ENCODE results near the gene CCDC149. TPM values are rescaled to one million over a fixed set of nuclear protein-coding genes. Genes with fewer than 3 reads are reported as not detected.

Gene CCDC149
- total RNA-seq, 1 experiment from 2014 or later = 8.3 TPM

DNA sequence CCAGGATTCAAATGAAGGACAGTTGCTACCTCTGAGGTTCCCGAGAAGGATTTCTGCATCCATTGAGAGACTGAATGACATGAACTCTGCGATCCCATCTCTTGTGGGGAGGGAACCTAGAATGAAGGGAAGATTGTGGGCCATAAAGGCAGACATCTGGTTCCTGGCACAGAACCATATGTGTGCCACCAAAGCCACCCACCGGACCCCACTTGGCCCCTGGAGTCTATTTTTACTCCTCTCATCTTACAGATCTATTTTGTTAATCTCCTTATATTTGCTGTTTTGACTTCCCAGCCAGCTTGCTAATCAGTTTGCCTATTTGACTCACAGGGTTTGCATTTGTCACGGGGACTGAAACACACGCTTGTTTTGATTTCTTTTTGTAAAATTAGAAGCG lies 110.2 kb downstream of the CCDC149 start:
- no peak for DNase-seq (ENCODE audit: low read depth)

DNA sequence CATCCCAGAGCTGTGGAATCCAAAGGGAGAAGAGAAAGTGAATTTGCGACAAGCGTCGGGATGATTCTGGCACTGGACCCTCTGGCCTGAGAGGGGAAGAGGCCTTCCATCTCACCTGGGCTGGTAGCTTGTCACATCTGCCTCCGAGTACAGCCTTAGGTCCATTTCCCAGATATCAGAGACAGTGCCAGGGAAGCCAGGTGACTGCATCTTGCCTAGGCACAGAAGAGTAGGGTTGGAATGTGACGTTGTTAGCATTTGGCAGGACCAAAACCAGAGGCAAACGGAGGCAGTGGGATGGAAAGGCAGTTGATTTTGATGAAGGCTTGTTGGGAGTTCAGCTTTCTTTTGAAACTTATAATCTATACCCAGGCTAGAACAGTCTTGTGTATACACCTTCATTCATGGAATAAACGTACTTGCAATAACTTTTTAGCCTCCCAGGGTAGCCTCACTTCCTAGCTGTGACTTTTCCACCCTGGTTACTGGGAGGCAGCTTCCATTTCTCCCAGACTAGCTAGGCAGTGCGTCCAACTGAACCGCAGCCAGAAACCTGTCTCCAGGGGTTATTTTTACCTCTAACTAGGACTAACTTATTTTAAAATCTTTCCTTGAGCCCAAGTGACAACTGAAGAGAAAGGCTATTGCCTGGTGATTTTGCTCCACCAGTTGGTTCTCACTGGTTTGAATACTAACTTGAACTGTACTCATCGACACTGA lies 111.5 kb downstream of the CCDC149 start:
- DNase-seq (ENCODE audit: low read depth) = no peak

- DNase-seq (ENCODE audit: low read depth) = no peak
These were observed 112.4 kb downstream of the CCDC149 start for GRCh38 chr4:24800325-24800895.

DNA sequence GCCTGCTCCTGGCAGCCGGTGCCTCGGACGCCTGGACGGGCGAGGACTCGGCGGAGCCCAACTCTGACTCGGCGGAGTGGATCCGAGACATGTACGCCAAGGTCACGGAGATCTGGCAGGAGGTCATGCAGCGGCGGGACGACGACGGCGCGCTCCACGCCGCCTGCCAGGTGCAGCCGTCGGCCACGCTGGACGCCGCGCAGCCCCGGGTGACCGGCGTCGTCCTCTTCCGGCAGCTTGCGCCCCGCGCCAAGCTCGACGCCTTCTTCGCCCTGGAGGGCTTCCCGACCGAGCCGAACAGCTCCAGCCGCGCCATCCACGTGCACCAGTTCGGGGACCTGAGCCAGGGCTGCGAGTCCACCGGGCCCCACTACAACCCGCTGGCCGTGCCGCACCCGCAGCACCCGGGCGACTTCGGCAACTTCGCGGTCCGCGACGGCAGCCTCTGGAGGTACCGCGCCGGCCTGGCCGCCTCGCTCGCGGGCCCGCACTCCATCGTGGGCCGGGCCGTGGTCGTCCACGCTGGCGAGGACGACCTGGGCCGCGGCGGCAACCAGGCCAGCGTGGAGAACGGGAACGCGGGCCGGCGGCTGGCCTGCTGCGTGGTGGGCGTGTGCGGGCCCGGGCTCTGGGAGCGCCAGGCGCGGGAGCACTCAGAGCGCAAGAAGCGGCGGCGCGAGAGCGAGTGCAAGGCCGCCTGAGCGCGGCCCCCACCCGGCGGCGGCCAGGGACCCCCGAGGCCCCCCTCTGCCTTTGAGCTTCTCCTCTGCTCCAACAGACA lies 113.1 kb downstream of the CCDC149 start:
- DNase-seq (ENCODE audit: low read depth) = no peak

DNA sequence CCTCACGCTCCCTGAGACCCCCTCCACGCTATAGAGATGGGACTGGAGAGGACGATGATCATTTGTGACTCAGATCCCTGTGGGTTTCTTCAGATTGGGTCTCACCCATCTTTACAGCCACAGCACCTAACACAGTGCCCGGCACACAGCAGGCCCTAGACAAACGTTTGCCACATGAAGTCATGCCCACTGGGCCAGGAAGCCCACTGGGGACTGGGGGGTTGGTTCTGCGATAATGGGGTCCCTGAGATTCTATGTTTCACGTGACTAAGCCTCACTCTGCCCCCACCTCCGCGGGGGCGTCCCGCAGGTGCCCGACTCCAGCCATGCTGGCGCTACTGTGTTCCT lies 113.7 kb downstream of the CCDC149 start:
- DNase-seq (ENCODE audit: low read depth) = no peak

- no peak for DNase-seq (ENCODE audit: low read depth)
These were observed 114.7 kb downstream of the CCDC149 start for GRCh38 chr4:24798036-24798610.

- DNase-seq (ENCODE audit: low read depth) = no peak
These were observed 116.2 kb downstream of the CCDC149 start for GRCh38 chr4:24796620-24797019.

DNA sequence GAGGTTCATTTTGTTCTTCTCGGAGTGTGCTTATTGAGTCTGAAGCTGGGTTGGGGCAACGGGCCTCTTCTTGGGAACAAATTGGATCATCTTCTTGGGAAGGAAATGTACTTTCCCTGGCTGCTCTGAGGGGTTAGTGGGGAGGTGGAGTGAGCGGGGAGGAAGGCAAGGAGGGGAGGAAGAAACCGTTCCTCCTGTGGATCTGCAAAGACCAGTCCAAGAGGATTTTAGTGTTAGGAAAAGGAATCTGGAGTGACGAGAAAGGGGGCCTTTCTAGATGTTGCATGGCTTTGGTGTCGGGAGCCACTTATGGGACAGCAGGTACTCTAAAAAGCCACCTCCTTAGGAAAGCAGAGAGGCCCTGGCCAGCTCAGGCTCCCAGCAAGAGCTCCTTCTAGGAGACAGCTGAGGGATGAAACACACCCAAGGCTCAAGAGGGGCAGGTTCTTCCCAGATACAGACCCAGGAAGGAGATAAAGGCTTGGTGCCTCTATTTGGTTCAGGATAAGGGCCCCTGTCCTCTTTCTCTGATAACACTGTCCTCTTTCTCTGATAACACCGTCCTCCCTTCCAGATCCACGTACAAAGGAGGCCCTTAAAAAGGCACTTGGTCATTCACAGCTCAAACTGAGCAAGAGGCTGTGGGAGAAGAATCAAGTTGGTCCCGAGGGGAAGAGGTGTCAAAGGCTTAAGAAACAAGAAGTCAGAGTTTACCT lies 117.0 kb downstream of the CCDC149 start:
- DNase-seq (ENCODE audit: low read depth) = no peak

DNA sequence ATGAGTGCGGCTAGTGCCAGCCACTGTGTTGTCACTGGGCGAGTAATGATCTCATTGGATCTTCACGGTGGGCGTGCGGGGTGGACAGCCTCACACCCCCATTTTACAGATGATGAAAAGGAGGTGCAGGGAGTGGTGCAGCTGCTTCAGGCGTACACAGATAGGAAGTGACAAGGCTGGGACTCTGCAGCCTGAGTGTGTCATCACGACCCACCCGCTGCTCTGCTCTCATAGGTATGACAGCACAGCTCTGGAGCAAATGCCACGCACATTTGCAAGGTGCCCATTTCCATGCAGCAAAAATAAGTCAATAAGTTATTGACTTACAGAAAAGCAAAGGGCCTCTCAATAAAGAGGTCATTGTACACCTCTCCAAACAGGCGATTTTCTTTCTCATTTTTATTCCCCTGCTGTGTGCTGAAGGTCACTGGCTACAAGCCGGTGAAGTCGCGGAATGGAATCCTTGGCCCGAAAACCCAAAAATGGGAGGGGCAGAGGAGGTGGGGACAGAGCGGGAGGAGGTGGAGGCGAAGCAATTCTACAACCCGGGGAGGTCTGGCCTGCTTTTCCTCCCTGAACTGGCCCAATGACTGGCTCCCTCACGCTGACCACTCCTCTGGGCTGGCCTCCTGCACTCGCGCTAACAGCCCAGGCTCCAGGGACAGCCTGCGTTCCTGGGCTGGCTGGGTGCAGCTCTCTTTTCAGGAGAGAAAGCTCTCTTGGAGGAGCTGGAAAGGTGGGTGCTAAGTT lies 117.8 kb downstream of the CCDC149 start, which contains the start of gene SOD3:
Gene SOD3, plus strand, starts transcription at position 658 of the 750 bp plus-strand sequence. CDS start 3,949 bp downstream, outside the sequence.
- peak; percentile 85 for DNase-seq (ENCODE audit: low read depth)

GRCh38 chr4:24794480-24794879 lies 118.4 kb downstream of the CCDC149 start:
- DNase-seq (ENCODE audit: low read depth) = peak; percentile 48

DNA sequence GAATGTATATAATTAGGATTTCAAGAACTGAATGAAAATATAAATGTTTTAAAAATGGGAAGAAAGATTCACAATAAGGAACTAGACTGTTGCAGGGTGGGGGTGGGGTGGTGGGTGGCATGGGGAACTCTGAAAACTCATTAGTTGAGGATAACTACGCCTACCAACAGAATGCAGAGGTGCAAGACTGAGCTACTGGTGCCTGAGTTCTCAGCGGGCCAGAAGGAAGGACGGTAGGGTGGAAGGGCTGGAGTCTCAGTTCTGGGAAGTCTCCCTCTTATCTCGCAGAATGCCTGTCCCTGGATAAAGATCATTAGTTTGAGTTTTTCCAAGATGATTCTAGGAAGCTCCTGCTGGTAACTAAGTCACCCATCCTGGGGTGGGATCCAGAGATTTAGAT lies 118.8 kb downstream of the CCDC149 start:
- DNase-seq (ENCODE audit: low read depth) = no peak

DNA sequence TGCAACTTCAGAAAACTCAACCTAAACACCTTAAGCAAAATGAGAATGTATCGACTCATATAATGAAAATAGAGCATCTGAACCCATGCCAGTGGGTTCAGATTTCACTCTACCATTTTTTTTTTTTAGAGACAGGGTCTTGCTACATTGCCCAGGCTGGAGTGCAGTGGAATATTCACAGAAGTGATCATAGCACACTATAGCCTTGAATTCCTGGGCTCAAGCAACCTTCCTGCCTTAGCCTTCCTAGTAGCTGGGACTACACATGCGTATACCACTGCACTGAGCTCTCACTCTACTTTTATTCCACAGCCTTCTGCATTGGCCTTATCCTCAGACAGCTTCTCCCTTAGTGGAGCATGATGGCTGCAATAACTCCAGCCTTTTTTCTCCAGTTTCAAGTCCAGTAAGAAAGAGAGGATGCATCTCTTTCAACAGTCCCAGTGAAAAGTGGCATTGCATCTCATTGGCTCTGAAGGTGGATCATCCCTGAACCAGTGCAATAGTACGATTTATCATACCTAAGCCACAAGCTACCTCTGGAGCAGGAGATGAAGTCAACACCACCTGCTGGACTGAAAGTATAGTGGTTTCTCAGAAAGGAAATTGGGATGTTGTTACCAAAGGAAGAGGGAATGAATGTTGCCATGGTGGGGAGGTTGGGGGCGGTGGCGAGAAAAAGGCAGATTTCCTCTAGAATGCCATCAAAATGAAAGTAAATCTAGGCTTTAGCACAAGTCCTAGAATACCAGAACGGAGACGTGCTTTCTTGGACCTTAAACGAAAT lies 119.4 kb downstream of the CCDC149 start:
- DNase-seq (ENCODE audit: low read depth) = peak; percentile 50

GRCh38 chr4:24792552-24792951 lies 120.3 kb downstream of the CCDC149 start:
- DNase-seq (ENCODE audit: low read depth) = no peak

GRCh38 chr4:24791043-24791442 lies 121.8 kb downstream of the CCDC149 start:
- no peak for DNase-seq (ENCODE audit: low read depth)

DNA sequence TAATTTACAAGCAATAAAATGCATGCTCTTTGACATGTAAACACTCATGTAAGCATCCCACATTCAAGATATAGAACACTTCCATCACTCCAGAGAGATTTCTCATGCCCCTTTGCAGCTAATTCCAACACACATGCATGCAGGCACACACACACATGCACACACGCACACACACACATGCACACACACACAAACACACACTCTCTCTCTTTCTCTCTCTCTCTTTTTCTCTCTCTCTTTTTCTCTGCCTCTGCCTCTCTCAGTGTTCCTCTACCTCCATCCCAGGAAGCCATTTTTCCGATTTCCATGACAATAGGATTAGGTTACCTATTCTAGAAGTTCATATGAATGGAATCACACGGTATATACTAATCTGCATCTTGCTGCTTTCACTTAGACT lies 129.3 kb downstream of the CCDC149 start:
- no peak for DNase-seq (ENCODE audit: low read depth)

DNA sequence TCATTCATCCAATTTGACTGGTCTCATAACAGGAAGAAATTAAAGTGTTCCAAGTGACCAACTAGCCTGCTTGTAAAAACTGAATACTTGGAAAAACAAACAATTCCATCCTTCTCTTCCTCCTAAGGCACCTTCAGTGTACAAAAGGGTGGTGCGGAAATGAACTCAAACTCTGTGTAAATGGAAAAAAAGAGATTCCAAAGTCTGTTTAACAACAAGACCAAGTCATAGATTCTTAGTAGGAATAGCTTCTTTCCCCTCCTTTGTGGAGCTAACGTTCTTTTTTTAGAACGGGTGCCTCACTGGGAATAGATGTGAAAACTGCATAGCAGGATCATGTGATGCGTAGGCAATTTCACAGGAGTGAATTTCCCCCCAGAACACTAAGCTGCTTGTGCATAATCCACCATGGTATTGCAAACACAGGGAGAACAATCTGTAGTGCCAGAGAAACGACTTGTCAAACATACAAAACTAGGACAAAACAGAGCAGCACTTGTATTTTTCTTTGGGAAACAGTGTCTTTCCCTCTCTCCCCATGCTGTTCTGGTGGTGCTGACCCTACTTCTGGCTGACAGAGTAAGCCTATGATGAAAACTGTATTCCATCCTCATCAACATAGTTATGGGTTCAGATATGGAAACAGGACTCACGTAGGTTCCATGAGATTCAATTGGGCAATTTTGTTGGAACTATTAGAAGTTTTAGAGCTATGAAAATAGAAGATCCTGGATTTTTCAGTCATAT lies 130.7 kb downstream of the CCDC149 start:
- peak; percentile 66 for DNase-seq (ENCODE audit: low read depth)

GRCh38 chr4:24780936-24781495 lies 131.8 kb downstream of the CCDC149 start:
- no peak for DNase-seq (ENCODE audit: low read depth)

DNA sequence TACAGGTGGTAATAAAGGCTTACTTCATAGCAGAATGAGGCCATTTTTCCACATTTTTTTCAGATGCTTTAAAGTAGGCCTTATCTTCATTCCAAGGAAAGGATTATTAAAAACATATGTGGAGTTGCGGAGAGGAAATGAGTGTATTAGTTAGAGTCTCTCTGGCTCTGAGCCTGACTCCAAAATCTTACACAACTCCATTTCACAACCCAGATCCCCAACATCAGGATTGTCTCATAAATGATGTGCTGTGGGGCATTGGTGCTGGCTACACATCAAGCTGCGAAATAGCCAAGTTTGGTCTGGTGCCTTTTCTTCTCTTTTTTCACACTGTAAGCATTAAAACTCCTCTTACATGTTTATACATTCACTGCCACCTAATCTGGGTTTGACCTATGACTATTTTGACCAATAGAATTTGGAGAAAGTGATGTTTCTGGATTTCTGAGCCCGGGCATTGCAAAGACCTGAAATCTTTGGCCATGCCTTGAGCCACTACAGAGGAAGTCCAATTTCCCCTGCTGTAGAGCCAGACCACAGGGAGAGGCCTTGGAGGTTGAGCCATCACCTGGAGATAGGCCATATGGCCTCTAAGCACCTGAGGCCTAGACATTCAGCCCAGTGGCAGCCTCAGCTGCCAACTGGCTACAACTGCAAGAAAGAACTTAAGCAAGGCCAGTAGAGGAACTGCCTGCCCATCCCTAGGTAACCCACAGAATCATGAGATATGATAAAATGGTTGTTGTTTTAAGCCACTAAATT lies 134.2 kb downstream of the CCDC149 start:
- peak; percentile 87 for DNase-seq (ENCODE audit: low read depth)

Measured in M059J (cell line).